OCI-LY1 (cell line): ENCODE results near the gene FAM76B.

Experiments used
- H2AFZ ChIP-seq: fragments of 200-600 bp; sonication (generic), shearing (Covaris generic); 2 replicates; pipeline ENCODE4 v1.6.0; 2014; ENCODE audit warnings: antibody characterized with exemption, mild to moderate bottlenecking, low read length
- H3F3A ChIP-seq: fragments of 200-600 bp; sonication (generic), shearing (Covaris generic); 2 replicates; pipeline ENCODE4 v1.6.0; 2014; ENCODE audit warnings: mild to moderate bottlenecking, antibody characterized with exemption, low read length, moderate library complexity; ENCODE audit not compliant: insufficient read depth
- H3K27ac ChIP-seq: fragments of 200-600 bp; sonication (generic); 2 replicates; pipeline ENCODE4 v1.5.1; 2014; ENCODE audit warnings: low read length, mixed run types, mild to moderate bottlenecking, low read depth; ENCODE audit not compliant: poor library complexity, severe bottlenecking
- H3K27me3 ChIP-seq: fragments of 200-600 bp; sonication (generic); 2 replicates; pipeline ENCODE4 v1.6.0; 2014; ENCODE audit warnings: antibody characterized with exemption, mild to moderate bottlenecking, low read length, moderate library complexity; ENCODE audit not compliant: insufficient read depth
- H3K36me3 ChIP-seq: fragments of 200-600 bp; sonication (generic); 2 replicates; pipeline ENCODE4 v1.6.1; 2014; ENCODE audit warnings: mild to moderate bottlenecking, antibody characterized with exemption, low read length, moderate library complexity, mixed read lengths; ENCODE audit not compliant: insufficient read depth
- H3K4me1 ChIP-seq: fragments of 200-600 bp; sonication (generic); 2 replicates; pipeline ENCODE4 v1.5.1; 2014; ENCODE audit warnings: mild to moderate bottlenecking, low read length, moderate library complexity; ENCODE audit not compliant: insufficient read depth, severe bottlenecking
- H3K4me2 ChIP-seq: fragments of 200-600 bp; sonication (generic), shearing (Covaris generic); 2 replicates; pipeline ENCODE4 v1.6.1; 2014; ENCODE audit warnings: low read length
- H3K4me3 ChIP-seq: fragments of 200-600 bp; sonication (generic); 2 replicates; pipeline ENCODE4 v1.5.1; 2014; ENCODE audit warnings: low read length, low read depth, mild to moderate bottlenecking, mixed read lengths; ENCODE audit not compliant: poor library complexity, severe bottlenecking
- H3K79me2 ChIP-seq: fragments of 200-600 bp; shearing (Covaris generic); 2 replicates; pipeline ENCODE4 v1.6.1; 2016; ENCODE audit warnings: mixed run types, low read length, mixed read lengths; ENCODE audit not compliant: insufficient read depth
- H3K9ac ChIP-seq: fragments of 200-600 bp; sonication (generic), shearing (Covaris generic); 2 replicates; pipeline ENCODE4 v1.6.1; 2014; ENCODE audit warnings: mild to moderate bottlenecking, low read length, mixed read lengths
- H3K9me2 ChIP-seq: fragments of 200-600 bp; sonication (generic), shearing (Covaris generic); 2 replicates; pipeline ENCODE4 v1.6.1; 2014; ENCODE audit warnings: low read depth, mild to moderate bottlenecking, low read length, mixed read lengths
- H3K9me3 ChIP-seq: fragments of 200-600 bp; shearing (Covaris generic); 2 replicates; pipeline ENCODE4 v1.6.1; 2014; ENCODE audit warnings: low read length, mixed read lengths
- H4K20me1 ChIP-seq: fragments of 200-600 bp; sonication (generic), shearing (Covaris generic); 2 replicates; pipeline ENCODE4 v1.6.0; 2016; ENCODE audit warnings: mild to moderate bottlenecking, low read length; ENCODE audit not compliant: insufficient read depth
- EZH2 ChIP-seq: fragments of 200-600 bp; sonication (generic), shearing (Covaris generic); IDR thresholded peaks from 2 replicates; pipeline ENCODE4 v1.8.0; 2017; ENCODE audit warnings: borderline replicate concordance, mixed run types, mild to moderate bottlenecking, antibody characterized with exemption, low read length, moderate library complexity, mixed read lengths
- TF ChIP-seq, protein P1 (sequence below): fragments of 200-600 bp; sonication (generic), shearing (Covaris generic); IDR thresholded peaks from 2 replicates; pipeline ENCODE4 v1.5.1; 2017; ENCODE audit warnings: mild to moderate bottlenecking, antibody characterized with exemption, low read length, moderate library complexity, mixed read lengths

Gene FAM76B

DNA sequence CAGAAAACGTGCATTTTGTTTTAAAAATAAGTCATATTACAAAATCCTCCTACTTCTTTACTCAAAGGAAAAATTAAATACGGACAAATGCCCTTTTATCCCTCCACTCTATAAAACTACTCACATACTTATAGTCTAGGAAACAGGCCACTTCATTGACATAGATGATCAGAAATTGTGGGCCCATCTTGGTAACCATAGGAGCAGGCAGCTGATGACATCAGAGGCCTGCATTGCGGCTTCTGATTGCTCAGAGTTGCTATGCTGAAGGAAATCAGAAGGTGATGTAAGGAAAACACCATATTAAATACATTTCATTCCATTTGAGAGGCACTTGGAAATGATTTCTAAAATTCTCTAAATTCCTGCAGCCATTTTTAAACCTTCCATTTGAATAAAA lies 27.0 kb downstream of the FAM76B start:
- no peaks in the 10 kb centered on the region for H3F3A ChIP-seq
- no peak overlapping the region for H3K4me2 ChIP-seq
- no peaks in the 10 kb centered on the region for H3K9me3 ChIP-seq
- H3K9me2 ChIP-seq, result no peaks in the 10 kb centered on the region
- no peak for TF ChIP-seq EZH2
- no peaks in the 10 kb centered on the region for H3K36me3 ChIP-seq
- no peaks in the 10 kb centered on the region for H3K27me3 ChIP-seq
- H2AFZ ChIP-seq, result no peak overlapping the region
- no peaks in the 10 kb centered on the region for H3K79me2 ChIP-seq
- H3K27ac ChIP-seq, result no peak overlapping the region
- H3K4me3 ChIP-seq, result no peak overlapping the region
- H4K20me1 ChIP-seq, result no peaks in the 10 kb centered on the region
- H3K4me1 ChIP-seq, result no peaks in the 10 kb centered on the region
- no peak overlapping the region for H3K9ac ChIP-seq

DNA sequence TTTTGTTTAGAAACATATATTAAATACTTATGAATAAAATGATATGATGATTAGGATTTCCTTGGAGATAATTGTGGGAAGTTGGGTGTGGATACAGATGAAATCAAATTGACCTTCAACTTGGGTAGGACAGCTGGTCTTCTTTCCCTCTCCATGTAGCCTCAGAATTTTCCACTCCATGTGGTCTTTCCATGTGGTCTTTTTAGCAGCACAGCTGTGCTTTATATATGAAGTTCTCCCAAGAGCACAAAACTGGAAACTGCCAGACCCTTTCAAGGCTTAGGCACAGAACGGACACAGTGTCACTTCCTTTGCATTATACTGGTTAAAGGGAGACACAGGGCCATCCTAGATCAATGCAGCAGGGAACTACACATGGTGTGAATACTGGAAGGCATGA lies 28.6 kb downstream of the FAM76B start:
- Histone ChIP-seq H3K27ac (no peak overlapping the region), H3K9me2 (no peaks in the 10 kb centered on the region), H4K20me1 (no peaks in the 10 kb centered on the region), H3K36me3 (no peaks in the 10 kb centered on the region), H3K27me3 (no peaks in the 10 kb centered on the region), H3K9me3 (no peaks in the 10 kb centered on the region), H2AFZ (no peak overlapping the region), H3K79me2 (no peaks in the 10 kb centered on the region), H3K9ac (no peak overlapping the region), H3K4me3 (no peak overlapping the region), H3K4me1 (no peaks in the 10 kb centered on the region), H3K4me2 (no peak overlapping the region), H3F3A (no peaks in the 10 kb centered on the region)
- TF ChIP-seq EZH2, result no peak
- TF ChIP-seq, protein P1, sequence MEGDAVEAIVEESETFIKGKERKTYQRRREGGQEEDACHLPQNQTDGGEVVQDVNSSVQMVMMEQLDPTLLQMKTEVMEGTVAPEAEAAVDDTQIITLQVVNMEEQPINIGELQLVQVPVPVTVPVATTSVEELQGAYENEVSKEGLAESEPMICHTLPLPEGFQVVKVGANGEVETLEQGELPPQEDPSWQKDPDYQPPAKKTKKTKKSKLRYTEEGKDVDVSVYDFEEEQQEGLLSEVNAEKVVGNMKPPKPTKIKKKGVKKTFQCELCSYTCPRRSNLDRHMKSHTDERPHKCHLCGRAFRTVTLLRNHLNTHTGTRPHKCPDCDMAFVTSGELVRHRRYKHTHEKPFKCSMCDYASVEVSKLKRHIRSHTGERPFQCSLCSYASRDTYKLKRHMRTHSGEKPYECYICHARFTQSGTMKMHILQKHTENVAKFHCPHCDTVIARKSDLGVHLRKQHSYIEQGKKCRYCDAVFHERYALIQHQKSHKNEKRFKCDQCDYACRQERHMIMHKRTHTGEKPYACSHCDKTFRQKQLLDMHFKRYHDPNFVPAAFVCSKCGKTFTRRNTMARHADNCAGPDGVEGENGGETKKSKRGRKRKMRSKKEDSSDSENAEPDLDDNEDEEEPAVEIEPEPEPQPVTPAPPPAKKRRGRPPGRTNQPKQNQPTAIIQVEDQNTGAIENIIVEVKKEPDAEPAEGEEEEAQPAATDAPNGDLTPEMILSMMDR, result no peak

DNA sequence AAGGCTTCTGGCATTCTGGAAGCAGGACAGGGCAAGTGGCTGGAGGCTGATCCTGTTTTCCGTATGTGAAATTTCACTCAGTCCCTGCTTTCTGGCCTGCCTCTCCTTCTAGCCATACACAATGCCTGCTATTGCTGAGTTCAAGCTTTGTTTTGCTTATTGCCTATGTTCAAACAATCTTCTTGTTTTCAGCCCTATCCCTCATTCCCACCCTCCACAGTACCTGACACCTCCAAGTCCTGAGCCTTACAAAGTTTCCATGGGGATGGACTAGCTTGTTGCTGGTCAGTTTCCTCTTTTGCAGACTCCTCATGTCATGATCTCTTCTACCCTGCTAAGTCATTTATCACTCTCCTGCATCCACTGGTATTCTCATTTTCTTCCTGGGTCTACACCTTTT lies 38.1 kb downstream of the FAM76B start:
- H3K79me2 ChIP-seq, result no peaks in the 10 kb centered on the region
- H2AFZ ChIP-seq, result no peak overlapping the region
- no peak for TF ChIP-seq EZH2
- TF ChIP-seq, protein P1, result no peak
- no peaks in the 10 kb centered on the region for H3K9me3 ChIP-seq
- H3K36me3 ChIP-seq, result no peaks in the 10 kb centered on the region
- no peaks in the 10 kb centered on the region for H4K20me1 ChIP-seq
- no peak overlapping the region for H3K4me2 ChIP-seq
- H3K27me3 ChIP-seq, result no peaks in the 10 kb centered on the region
- H3K9ac ChIP-seq, result no peak overlapping the region
- no peaks in the 10 kb centered on the region for H3K4me1 ChIP-seq
- H3K27ac ChIP-seq, result no peak overlapping the region
- no peaks in the 10 kb centered on the region for H3K9me2 ChIP-seq
- no peak overlapping the region for H3K4me3 ChIP-seq
- H3F3A ChIP-seq, result no peaks in the 10 kb centered on the region

DNA sequence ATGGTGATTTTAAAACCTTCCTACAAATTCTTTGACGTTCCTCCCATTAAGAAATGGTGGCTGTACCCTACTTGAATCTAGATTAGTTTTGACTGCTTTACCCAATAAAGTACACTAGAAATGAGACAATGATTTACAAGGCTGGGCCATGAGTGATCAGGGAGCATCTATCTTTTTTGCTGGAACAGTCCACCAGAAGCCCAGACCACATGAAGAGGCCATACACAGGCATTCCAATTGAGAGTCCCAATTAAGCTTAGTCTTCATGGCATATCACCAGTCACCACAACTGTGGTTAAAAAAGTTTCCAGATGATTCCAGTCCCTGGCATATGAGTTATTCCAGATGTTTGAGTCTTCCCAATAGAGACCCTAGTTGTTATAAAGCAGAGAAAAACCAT lies 39.5 kb downstream of the FAM76B start:
- Histone ChIP-seq H3K9me2 (no peaks in the 10 kb centered on the region), H3K4me2 (no peak overlapping the region)

More for the DNA sequence above, 39.5 kb downstream of the FAM76B start:
- Histone ChIP-seq H3K79me2 (no peaks in the 10 kb centered on the region), H3K27ac (no peak overlapping the region), H3K9ac (no peak overlapping the region), H3K4me3 (no peak overlapping the region), H3K4me1 (no peaks in the 10 kb centered on the region), H3K9me3 (no peaks in the 10 kb centered on the region), H3K36me3 (no peaks in the 10 kb centered on the region), H4K20me1 (no peaks in the 10 kb centered on the region), H3F3A (no peaks in the 10 kb centered on the region), H2AFZ (no peak overlapping the region), H3K27me3 (no peaks in the 10 kb centered on the region)
- TF ChIP-seq, protein P1, result no peak
- no peak for TF ChIP-seq EZH2
